Measurements from ENCODE around the gene ICOSLG. TPM values are rescaled to one million over a fixed set of nuclear protein-coding genes. Genes with fewer than 3 reads are reported as not detected.

The ICOSLG gene
- total RNA-seq, 1 donor from 2014 or later = 8.3 TPM

DNA sequence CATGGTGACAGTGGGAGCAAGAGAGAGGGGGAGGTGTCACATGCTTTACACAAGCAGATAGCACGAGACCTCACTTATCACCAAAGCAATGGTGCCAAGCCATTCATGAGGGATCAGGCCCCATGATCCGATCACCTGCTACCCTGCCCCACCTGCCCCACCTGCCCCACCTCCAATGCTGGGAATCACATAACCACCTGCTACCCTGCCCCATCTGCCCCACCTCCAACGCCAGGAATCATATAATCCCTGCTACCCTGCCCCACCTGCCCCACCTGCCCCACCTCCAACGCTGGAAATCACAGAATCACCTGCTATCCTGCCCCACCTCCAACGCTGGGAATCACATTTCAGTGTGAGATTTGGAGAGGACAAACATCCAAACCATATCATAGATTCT, 34.3 kb upstream of the ICOSLG start:
- Mint-ChIP-seq H3K36me3 (ENCODE audit: low read depth) (no peaks in the 10 kb centered on the region), H3K9me3 (no peaks in the 10 kb centered on the region), H3K27ac (no peak overlapping the region), H3K4me1 (no peaks in the 10 kb centered on the region), H3K27me3 (peaks cover 19% of the 10 kb centered on the region), H3K4me3 (no peak overlapping the region)
- DNase-seq = no peak
- intact Hi-C loops (cut with micrococcal nuclease) = no loop called here

DNA sequence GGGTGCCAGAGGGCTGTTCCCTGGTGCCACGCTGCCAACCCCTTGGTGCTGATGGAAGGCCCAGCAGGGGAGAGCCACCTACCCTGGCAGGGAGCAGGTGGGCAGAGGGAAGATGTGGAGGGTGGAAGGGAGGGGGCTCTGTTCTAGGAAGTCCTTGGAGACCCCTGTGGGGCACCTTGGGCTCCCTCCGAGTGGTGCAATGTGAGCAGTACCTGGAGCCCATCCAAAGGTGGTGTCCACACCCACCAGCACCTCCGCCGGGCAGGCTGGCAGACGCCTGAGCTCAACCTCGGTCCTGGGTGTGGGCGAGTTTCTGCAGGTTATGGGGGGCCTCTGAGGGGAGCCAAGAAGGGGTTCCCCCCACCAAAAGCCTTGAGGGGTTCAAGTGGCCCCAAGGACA, 32.3 kb upstream of the ICOSLG start:
- no peak overlapping the region for H3K4me3 Mint-ChIP-seq
- no peaks in the 10 kb centered on the region for H3K9me3 Mint-ChIP-seq

DNA sequence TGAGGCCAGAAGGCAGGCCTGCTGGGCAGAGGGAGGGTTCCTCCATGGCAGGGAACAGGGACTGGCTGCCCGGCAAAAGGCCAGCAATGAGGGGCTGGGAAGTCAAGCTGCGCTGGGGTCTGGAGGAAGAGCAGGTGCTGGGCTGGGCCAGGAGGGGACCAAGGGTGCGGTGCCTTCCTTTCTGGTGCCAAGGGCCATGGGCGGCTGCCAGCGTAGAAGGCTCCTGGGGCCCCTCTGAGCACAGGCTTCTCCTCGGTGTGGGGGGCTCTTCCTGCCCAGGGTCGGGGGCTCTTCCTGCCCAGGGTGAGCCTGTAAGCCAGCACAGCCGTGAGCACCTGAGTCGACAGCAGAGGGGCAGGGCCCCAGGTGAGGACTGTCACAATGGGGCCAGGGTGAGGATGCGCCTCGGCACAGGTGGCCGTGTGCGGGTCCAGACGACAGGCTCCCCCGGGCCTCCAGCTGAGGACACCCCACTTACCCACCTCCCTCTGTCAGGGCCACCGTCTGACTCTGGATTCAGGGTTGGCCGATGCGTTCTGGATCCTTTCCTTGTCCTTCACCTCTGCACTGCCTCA, 31.6 kb upstream of the ICOSLG start:
- no peak for DNase-seq
- Mint-ChIP-seq H3K27me3 (peaks cover 19% of the 10 kb centered on the region), H3K4me3 (no peak overlapping the region), H3K4me1 (no peaks in the 10 kb centered on the region), H3K9me3 (no peaks in the 10 kb centered on the region), H3K36me3 (ENCODE audit: low read depth) (no peaks in the 10 kb centered on the region), H3K27ac (no peak overlapping the region)
- intact Hi-C loops (cut with micrococcal nuclease) = no loop called here

More for the DNA sequence above, 32.3 kb upstream of the ICOSLG start:
- Mint-ChIP-seq H3K27me3 (peaks cover 19% of the 10 kb centered on the region), H3K36me3 (ENCODE audit: low read depth) (no peaks in the 10 kb centered on the region), H3K27ac (no peak overlapping the region), H3K4me1 (no peaks in the 10 kb centered on the region)
- DNase-seq = no peak
- intact Hi-C loops (cut with micrococcal nuclease) = no loop called here

DNA sequence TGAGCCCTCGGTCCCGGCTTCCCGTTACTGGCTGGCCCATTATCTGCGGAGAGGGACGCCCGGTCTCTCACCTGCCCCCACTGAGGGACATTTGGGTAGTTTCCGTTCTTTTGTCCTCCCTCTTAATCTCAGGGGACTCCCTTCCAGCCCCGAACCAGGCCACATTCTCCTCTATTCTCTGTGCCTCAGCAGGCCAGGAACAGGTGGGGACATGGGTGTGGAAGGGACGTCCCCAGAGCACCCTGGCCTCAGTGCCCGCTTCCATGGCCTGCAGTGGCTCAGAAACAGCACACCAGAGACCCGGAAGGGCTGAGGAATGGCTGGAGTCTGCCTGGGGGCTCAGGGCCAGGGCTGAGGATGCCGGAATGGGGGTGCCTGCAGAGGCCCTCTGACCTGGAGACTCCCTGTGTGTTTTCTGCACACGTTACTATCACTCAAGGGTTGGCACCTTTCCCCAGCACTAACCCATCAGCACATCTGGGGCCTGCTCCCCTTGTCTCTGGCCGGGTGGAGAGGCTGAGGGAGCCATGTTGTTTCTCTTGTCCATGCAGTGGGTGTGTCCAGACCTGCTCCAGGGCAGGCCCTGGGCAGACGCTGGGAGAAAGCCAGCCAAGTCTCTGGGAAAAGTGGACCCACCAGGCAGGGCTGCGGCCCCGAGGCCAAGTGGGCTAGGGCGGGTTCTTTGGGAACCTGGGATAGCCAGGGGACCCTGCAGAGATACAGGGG, 31.0 kb upstream of the ICOSLG start:
- no peaks in the 10 kb centered on the region for H3K9me3 Mint-ChIP-seq
- no peaks in the 10 kb centered on the region for H3K4me1 Mint-ChIP-seq
- H3K27me3 Mint-ChIP-seq = peaks cover 17% of the 10 kb centered on the region
- no peaks in the 10 kb centered on the region for H3K36me3 Mint-ChIP-seq (ENCODE audit: low read depth)
- no peak overlapping the region for H3K27ac Mint-ChIP-seq
- intact Hi-C loops (cut with micrococcal nuclease) = no loop called here
- DNase-seq = no peak
- H3K4me3 Mint-ChIP-seq = no peak overlapping the region

DNA sequence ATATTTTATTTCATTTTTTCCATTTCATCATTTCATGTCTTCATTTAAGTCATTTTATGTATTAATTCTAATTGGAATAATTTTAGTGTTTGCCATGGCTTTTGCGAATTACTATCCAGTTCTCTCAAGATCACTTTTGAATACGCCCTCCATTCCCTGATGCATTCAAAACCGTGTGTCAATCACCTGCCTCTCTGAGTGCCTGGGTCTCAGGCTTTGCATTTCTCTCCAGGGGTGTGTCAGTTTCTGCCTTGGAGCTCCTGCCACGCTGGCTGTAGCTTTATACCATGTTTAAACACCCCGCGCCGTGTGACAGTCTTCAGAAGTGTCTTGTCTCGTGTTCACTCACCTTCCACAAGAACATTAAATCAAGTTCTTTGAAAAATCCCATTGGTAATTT, 28.3 kb upstream of the ICOSLG start:
- Mint-ChIP-seq H3K4me3 (no peak overlapping the region), H3K9me3 (no peaks in the 10 kb centered on the region), H3K27ac (no peak overlapping the region), H3K4me1 (no peaks in the 10 kb centered on the region), H3K27me3 (peaks cover 7% of the 10 kb centered on the region), H3K36me3 (ENCODE audit: low read depth) (no peaks in the 10 kb centered on the region)
- no peak for DNase-seq
- intact Hi-C loops (cut with micrococcal nuclease) = no loop called here

DNA sequence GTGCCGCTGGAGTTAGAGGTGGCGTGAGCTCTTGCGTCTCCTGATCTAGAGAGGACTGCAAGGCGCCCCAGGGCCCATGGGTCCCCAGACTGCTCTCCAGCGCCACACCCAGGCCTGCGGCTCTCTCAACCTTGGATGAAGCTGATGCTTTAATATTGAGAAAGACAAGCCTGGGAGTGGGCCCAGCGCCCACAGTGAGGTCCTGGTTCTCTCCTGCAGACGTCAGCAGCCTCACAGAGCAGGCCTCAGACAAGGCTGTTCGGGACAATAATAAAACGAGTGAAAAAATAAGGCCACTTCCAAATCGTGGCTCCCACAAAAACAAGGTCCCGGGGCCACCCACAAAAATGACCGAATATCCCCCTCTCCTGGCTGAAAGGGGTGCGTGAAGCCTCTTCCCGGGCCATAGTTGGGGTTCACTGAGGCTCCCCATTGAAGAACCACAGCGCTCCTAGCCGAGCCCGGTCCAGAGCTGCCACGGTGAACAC, 27.0 kb upstream of the ICOSLG start:
- no peaks in the 10 kb centered on the region for H3K36me3 Mint-ChIP-seq (ENCODE audit: low read depth)
- H3K4me1 Mint-ChIP-seq = no peaks in the 10 kb centered on the region
- H3K27ac Mint-ChIP-seq = no peak overlapping the region
- DNase-seq = peak; percentile 71
- peaks cover 3% of the 10 kb centered on the region for H3K27me3 Mint-ChIP-seq
- no peaks in the 10 kb centered on the region for H3K9me3 Mint-ChIP-seq
- intact Hi-C loops (cut with micrococcal nuclease) = no loop called here
- H3K4me3 Mint-ChIP-seq = no peak overlapping the region

DNA sequence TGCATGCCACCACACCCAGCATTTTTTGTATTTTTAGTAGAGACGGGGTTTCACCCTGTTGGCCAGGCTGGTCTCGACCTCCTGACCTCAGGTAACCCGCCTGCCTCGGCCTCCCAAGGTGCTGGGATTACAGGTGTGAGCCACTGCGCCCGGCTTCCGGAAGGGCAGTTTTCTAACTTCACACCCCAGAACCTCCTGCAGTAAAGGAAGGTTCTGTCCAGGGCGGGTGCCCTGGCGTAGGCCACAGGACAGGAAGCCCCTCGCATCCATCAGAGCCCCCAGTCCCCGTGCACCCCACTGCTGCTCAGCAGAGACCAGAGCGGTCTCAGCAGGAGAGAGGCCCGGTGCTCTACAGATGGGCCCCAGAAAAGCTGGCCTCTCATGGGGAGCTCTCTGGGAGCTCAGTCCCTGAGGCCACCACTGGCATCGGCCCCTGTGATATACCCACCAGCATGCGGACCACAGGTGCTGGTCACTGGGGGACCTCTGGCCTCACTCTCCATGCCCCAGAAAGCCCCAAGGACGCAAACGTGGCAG, 25.1 kb upstream of the ICOSLG start:
- no peak overlapping the region for H3K4me3 Mint-ChIP-seq
- no peaks in the 10 kb centered on the region for H3K36me3 Mint-ChIP-seq (ENCODE audit: low read depth)
- H3K27me3 Mint-ChIP-seq = peaks cover 3% of the 10 kb centered on the region
- H3K9me3 Mint-ChIP-seq = no peaks in the 10 kb centered on the region
- intact Hi-C loops (cut with micrococcal nuclease) = no loop called here
- no peaks in the 10 kb centered on the region for H3K4me1 Mint-ChIP-seq
- H3K27ac Mint-ChIP-seq = no peak overlapping the region
- no peak for DNase-seq

DNA sequence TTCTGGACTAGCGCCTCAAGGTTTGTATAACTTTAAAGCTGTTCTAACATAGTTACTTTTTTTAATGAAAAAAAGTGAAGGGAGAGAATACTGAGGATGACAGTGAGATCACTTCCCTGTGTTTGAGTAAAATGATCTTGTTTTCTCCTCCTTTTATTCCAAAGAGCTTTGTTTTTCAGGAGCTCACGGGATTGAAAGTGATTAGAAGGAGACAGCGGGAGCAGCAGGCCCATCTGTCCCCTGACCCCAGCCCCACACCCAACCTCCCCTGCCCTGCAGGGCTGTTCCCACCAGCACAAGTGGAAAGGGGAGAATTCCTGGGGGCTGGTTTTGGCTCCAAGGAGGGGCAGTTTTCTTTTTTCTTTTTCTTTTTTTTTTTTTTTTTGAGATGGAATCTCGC, 23.0 kb upstream of the ICOSLG start:
- Mint-ChIP-seq H3K36me3 (ENCODE audit: low read depth) (no peaks in the 10 kb centered on the region), H3K27me3 (peaks cover 3% of the 10 kb centered on the region), H3K4me3 (no peak overlapping the region), H3K4me1 (no peaks in the 10 kb centered on the region), H3K27ac (no peak overlapping the region), H3K9me3 (no peaks in the 10 kb centered on the region)
- intact Hi-C loops (cut with micrococcal nuclease) = no loop called here
- DNase-seq = no peak

DNA sequence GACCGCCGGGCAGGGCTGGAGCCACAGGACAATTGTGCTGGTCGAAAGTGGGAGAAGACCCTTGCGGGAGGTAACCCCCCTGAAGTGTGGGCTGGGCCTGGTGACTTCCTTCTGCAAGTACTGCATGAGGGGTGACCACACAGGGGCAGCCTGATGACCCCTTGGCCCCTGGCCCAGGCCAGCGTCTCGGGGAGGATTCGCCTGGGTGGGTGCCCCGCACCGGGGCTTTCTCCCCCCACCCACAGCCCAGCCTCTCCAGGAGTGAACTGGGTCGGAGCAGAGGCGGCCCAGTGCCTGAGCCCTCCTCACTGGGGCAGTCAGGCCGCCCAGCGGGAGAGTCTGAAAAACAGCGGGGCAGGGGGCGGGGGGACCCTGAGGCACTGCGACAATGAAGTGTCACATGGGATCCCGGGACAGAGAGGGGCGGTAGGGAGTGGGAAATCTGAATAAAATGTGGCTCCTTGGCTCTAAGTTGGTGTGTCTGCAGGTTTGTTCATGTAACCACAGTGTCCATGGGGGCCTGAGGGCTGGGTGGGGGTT, 22.5 kb upstream of the ICOSLG start:
- no peak overlapping the region for H3K4me3 Mint-ChIP-seq
- no peak overlapping the region for H3K27ac Mint-ChIP-seq
- H3K27me3 Mint-ChIP-seq = peaks cover 4% of the 10 kb centered on the region
- no peaks in the 10 kb centered on the region for H3K9me3 Mint-ChIP-seq
- no peaks in the 10 kb centered on the region for H3K4me1 Mint-ChIP-seq
- no peaks in the 10 kb centered on the region for H3K36me3 Mint-ChIP-seq (ENCODE audit: low read depth)
- intact Hi-C loops (cut with micrococcal nuclease) = no loop called here
- no peak for DNase-seq

DNA sequence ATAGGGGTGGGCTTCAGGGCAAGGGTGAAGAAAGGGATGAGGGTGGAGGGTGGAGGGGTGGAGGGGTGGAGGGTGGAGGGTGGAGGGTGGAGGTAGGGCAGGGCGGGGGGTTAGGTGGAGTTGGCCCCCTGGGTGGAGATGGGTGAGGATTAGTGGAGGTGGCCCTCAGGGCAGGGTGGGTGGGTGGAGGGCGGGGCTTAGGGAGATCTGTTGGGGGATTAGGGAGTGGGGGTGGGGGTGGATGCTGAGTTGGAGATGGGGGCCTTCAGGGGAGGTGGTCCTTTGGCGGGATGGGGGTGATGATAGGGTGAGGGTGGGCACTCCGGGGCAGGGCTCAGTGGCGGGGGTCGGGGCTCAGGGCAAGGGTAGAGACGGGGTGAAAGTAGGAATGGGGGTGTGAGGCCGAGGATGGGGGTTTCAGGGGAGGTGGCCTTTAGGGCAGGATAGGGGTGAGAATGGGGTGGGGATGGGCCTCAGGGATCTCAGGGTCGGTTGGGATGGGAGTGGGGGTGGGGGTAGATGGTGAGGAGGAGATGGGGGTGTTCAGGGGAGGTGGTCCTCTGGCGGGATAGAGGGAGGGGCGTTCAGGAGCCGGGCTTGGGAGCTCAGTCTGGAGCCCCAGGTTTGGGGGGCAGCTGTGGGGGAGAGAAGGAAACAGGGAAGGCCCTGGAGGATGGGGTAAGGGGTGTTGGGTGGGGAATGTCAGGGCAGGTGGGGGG, 21.8 kb upstream of the ICOSLG start:
- Mint-ChIP-seq H3K27ac (no peak overlapping the region), H3K4me1 (no peaks in the 10 kb centered on the region), H3K9me3 (no peaks in the 10 kb centered on the region), H3K36me3 (ENCODE audit: low read depth) (no peaks in the 10 kb centered on the region), H3K27me3 (peaks cover 4% of the 10 kb centered on the region), H3K4me3 (no peak overlapping the region)
- no peak for DNase-seq
- intact Hi-C loops (cut with micrococcal nuclease) = no loop called here

DNA sequence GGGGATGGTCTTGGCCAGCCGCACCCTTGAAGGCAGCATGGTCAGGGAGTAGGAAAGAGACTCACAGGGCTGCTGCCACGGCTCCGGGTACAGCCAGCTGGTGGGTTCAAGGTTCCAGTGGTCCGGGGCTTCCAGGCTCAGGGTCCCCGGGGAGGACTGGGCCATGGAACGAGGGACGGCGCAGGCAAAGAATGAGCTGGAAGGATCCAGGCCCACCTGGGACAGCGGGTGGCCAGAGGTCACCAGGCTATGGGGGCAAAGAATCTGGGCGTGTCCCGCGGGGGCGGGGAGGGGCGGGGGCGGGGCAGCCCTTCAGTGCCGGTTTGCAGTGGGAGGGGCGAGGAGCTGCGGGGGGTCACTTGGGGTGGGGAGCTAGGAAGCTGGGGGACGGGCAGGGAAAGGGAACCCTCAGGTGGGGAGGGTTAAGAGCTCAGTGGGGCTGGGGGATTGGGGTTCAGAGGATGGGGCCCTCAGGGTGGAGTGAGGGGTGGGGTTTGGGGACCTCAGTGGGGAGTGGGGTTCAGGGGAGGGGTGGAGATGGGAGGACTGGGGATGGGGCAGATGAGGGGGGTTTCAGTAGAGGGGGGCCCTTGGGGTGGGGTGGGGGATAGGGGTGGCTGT, 21.0 kb upstream of the ICOSLG start, which contains the start of gene DNMT3L:
TSS of gene DNMT3L (minus strand) at position 223 of the 621 bp plus-strand sequence. CDS start 638 bp downstream, outside the sequence.
- intact Hi-C loops (cut with micrococcal nuclease) = no loop called here
- H3K27ac Mint-ChIP-seq = no peak within 1 kb of the TSS
- no peaks in the 10 kb centered on the region for H3K4me1 Mint-ChIP-seq

DNA sequence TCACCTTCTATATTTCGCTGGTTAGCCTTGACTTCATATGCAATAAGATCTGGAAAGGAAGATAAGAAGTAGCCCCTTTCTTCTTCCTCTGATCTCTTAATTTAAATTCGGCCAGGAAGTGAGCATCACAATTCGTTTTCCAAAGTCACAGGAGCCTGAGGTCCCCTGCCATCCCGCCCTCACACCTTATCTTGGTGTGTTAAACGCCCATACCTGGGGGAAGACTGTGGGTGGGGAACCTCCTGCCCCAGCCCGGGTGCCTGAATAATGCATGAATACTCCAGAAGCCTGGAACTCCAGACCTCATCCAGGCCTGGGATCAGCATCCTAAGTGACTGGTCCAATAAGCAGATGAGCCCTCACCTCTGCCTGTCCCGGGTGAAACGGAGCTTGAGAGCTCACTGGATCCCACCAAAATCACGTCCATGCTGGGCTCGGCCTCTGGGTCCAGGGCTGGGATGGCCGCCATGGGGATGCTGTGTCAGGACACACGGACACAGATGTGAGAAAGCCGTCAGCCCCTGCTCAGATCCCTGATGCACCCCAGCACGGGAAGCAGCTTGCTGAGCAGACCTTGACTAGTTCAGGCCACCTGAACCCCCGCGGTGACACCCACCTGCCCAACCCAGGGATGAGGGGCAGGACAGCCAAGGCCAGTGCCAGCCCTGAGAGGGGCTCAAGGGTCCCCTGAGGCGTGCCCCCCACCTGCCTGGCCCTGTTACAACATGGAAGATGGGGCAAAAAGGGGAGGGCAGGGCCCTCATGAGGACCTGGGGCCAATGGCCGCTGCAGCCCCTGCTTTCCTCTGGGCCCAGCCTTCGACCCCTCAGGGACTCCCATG, 20.3 kb upstream of the ICOSLG start:
- H3K9me3 Mint-ChIP-seq = no peaks in the 10 kb centered on the region
- no peak overlapping the region for H3K27ac Mint-ChIP-seq
- no peaks in the 10 kb centered on the region for H3K36me3 Mint-ChIP-seq (ENCODE audit: low read depth)
- intact Hi-C loops (cut with micrococcal nuclease) = no loop called here
- DNase-seq = no peak
- H3K27me3 Mint-ChIP-seq = peaks cover 4% of the 10 kb centered on the region
- no peaks in the 10 kb centered on the region for H3K4me1 Mint-ChIP-seq
- H3K4me3 Mint-ChIP-seq = no peak overlapping the region

More for the DNA sequence above, 21.0 kb upstream of the ICOSLG start, which contains the start of gene DNMT3L:
- no peak for DNase-seq
- Mint-ChIP-seq H3K27me3 (peaks cover 4% of the 10 kb centered on the region), H3K4me3 (no peak within 1 kb of the TSS), H3K36me3 (ENCODE audit: low read depth) (no peaks in the 10 kb centered on the region), H3K9me3 (no peaks in the 10 kb centered on the region)

DNA sequence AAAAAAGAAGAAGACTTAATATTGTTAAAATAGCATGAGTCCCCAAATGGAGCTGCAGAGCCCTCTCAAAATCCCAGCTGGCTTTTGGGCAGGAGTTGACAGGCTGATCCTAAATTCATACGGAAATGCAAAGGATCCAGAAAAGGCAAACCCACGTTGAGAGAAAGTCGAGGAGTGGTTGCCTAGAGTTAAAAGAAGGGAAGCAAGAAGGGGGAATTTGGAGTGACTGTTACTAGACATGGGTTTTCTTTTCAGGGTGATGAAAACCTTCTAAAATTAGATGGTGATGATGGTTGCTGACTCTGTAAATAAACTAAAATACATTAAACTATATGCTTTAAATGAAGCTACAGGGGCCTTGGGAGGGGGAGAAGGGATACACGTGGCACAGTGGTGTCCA, 19.3 kb upstream of the ICOSLG start:
- Mint-ChIP-seq H3K9me3 (no peaks in the 10 kb centered on the region), H3K4me3 (no peak overlapping the region), H3K27ac (no peak overlapping the region), H3K36me3 (ENCODE audit: low read depth) (no peaks in the 10 kb centered on the region), H3K27me3 (peaks cover 4% of the 10 kb centered on the region), H3K4me1 (no peaks in the 10 kb centered on the region)
- no peak for DNase-seq
- intact Hi-C loops (cut with micrococcal nuclease) = no loop called here
